Measurements from ENCODE around the gene SND1. TPM values are rescaled to one million over a fixed set of nuclear protein-coding genes. Genes with fewer than 3 reads are reported as not detected.

The SND1 gene
- total RNA-seq, 5 donors from 2014 or later (not counting 1 experiment from before 2014, with no cell fraction given), result 137 to 187 (median 154) TPM

- peaks cover 0 to 4% of the 10 kb centered on the region in 2 experiments for H3K4me1 ChIP-seq (ENCODE audit: control insufficient read depth in 1 of 2, extremely low read depth in 1 of 2, insufficient read depth in 2 of 2, low read length in 2 of 2)
- H3K27ac ChIP-seq (ENCODE audit: low read length), result no peak overlapping the region
- ChIA-PET CTCF (no interaction called here), POLR2A (no interaction called here)
- Mint-ChIP-seq H3K4me1 (peaks cover 31 to 43% (median 42%) of the 10 kb centered on the region in 3 donors), H3K27ac (no peak overlapping the region), H3K36me3 (peaks cover 68% of the 10 kb centered on the region), H3K27me3 (no peaks in the 10 kb centered on the region), H3K4me3 (no peak overlapping the region), H3K9me3 (peaks cover 6 to 21% (median 13%) of the 10 kb centered on the region in 3 donors)
- no peaks in the 10 kb centered on the region for H3K27me3 ChIP-seq (replicated peaks in 1 of 2; ENCODE audit: control insufficient read depth in 2 of 2, extremely low read depth in 1 of 2, insufficient read depth in 2 of 2, low read length in 1 of 2)
- no peak for DNase-seq
- H3K9me3 ChIP-seq, result no peaks in the 10 kb centered on the region
- H3K36me3 ChIP-seq (ENCODE audit: control insufficient read depth in 2 of 2, extremely low read depth in 1 of 2, insufficient read depth in 1 of 2, low read length in 1 of 2), result peaks cover 0 to 14% of the 10 kb centered on the region in 2 donors
- no peak for ATAC-seq (replicated peaks in 1 of 4)
- H3K4me3 ChIP-seq (ENCODE audit: control insufficient read depth in 1 of 2, extremely low read depth in 1 of 2, low read length in 1 of 2), result no peak overlapping the region
- 100% methylated on average over 4 of the region's 6 CpGs for WGBS (ENCODE audit: insufficient coverage)
Measured at GRCh38 chr7:127678337-127678736, 26.3 kb downstream of the SND1 start.

DNA sequence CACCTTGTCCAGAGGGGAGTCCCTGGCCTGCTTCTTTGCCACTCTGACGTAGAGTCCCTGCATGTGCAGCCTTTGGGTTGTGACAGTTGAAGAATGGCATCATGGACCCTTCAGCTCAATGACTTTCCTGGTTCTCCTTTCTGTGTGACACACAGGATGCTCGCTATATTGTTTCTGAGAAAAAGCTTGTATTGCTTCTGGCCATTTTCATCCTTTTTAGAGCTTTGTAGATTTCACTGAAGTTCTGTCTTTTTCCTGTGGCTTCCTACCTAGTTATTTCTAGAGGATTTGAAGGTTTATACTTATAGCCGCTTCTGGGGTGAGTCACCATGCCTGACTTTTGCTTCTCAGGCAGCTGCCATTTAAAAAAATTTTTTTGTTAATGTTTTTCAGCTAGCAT lies 27.0 kb downstream of the SND1 start:
- no peak for DNase-seq
- peaks cover 33 to 47% (median 45%) of the 10 kb centered on the region in 3 donors for H3K4me1 Mint-ChIP-seq
- peaks cover 68% of the 10 kb centered on the region for H3K36me3 Mint-ChIP-seq
- no peak overlapping the region for H3K27ac Mint-ChIP-seq
- peaks cover 0 to 4% of the 10 kb centered on the region in 2 experiments for H3K4me1 ChIP-seq (ENCODE audit: control insufficient read depth in 1 of 2, extremely low read depth in 1 of 2, insufficient read depth in 2 of 2, low read length in 2 of 2)
- H3K36me3 ChIP-seq (ENCODE audit: control insufficient read depth in 2 of 2, extremely low read depth in 1 of 2, insufficient read depth in 1 of 2, low read length in 1 of 2), result peaks cover 0 to 14% of the 10 kb centered on the region in 2 donors
- no peak overlapping the region for H3K4me3 ChIP-seq (ENCODE audit: control insufficient read depth in 1 of 2, extremely low read depth in 1 of 2, low read length in 1 of 2)
- CTCF ChIA-PET, result no interaction called here
- no peak overlapping the region for H3K27ac ChIP-seq (ENCODE audit: low read length)
- WGBS (ENCODE audit: insufficient coverage), result 80% methylated on average over 1 of the region's 3 CpGs
- H3K4me3 Mint-ChIP-seq, result no peak overlapping the region
- H3K27me3 Mint-ChIP-seq, result no peaks in the 10 kb centered on the region
- H3K9me3 ChIP-seq, result no peaks in the 10 kb centered on the region
- H3K27me3 ChIP-seq (replicated peaks in 1 of 2; ENCODE audit: control insufficient read depth in 2 of 2, extremely low read depth in 1 of 2, insufficient read depth in 2 of 2, low read length in 1 of 2), result no peaks in the 10 kb centered on the region
- POLR2A ChIA-PET, result no interaction called here
- no peak for ATAC-seq (replicated peaks in 1 of 4)
- peaks cover 6 to 21% (median 13%) of the 10 kb centered on the region in 3 donors for H3K9me3 Mint-ChIP-seq

- ATAC-seq (replicated peaks in 1 of 4), result no peak
- peaks cover 46 to 55% (median 52%) of the 10 kb centered on the region in 3 donors for H3K4me1 Mint-ChIP-seq
- peaks cover 6 to 21% (median 13%) of the 10 kb centered on the region in 3 donors for H3K9me3 Mint-ChIP-seq
- Histone ChIP-seq H3K27me3 (replicated peaks in 1 of 2; ENCODE audit: control insufficient read depth in 2 of 2, extremely low read depth in 1 of 2, insufficient read depth in 2 of 2, low read length in 1 of 2) (no peaks in the 10 kb centered on the region), H3K4me1 (ENCODE audit: control insufficient read depth in 1 of 2, extremely low read depth in 1 of 2, insufficient read depth in 2 of 2, low read length in 2 of 2) (peaks cover 0 to 4% of the 10 kb centered on the region in 2 experiments), H3K4me3 (ENCODE audit: control insufficient read depth in 1 of 2, extremely low read depth in 1 of 2, low read length in 1 of 2) (no peak overlapping the region), H3K9me3 (no peaks in the 10 kb centered on the region), H3K36me3 (ENCODE audit: control insufficient read depth in 2 of 2, extremely low read depth in 1 of 2, insufficient read depth in 1 of 2, low read length in 1 of 2) (peaks cover 0 to 11% of the 10 kb centered on the region in 2 donors), H3K27ac (ENCODE audit: low read length) (no peak overlapping the region)
- WGBS (ENCODE audit: insufficient coverage), result no CpG with 5 or more reads among the region's 3 CpGs
- H3K36me3 Mint-ChIP-seq, result peaks cover 58% of the 10 kb centered on the region
- POLR2A ChIA-PET, result no interaction called here
- no peak for DNase-seq
- H3K27ac Mint-ChIP-seq, result no peak overlapping the region
- CTCF ChIA-PET, result no interaction called here
- no peak overlapping the region for H3K4me3 Mint-ChIP-seq
- H3K27me3 Mint-ChIP-seq, result no peaks in the 10 kb centered on the region
Measured at GRCh38 chr7:127680983-127681382, 29.0 kb downstream of the SND1 start.

DNA sequence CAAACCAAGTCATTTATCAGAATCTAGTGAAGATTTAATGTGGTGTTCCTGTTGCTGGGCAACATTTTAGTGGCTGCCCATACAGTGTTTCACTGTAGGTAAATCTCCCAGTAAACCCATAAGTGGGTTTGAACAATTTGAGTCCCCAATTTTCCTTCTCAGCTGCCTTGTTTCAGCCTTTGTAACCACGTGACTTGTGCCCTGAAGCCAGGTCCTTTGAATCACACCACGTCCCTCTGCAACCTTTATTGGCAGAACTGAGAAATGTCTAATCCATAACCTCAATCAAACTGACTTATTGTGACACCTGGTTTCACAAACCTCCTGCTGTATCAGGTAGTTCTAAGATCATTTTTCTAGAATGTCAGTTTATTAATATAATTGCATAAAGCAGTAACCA lies 30.1 kb downstream of the SND1 start:
- H3K27ac Mint-ChIP-seq, result no peak overlapping the region
- DNase-seq (no peak), ATAC-seq (replicated peaks in 1 of 4) (no peak)
- 79% methylated on average over 2 of the region's 2 CpGs for WGBS (ENCODE audit: insufficient coverage)
- peaks cover 46 to 55% (median 53%) of the 10 kb centered on the region in 3 donors for H3K4me1 Mint-ChIP-seq
- Histone ChIP-seq H3K27ac (ENCODE audit: low read length) (no peak overlapping the region), H3K27me3 (replicated peaks in 1 of 2; ENCODE audit: control insufficient read depth in 2 of 2, extremely low read depth in 1 of 2, insufficient read depth in 2 of 2, low read length in 1 of 2) (no peaks in the 10 kb centered on the region), H3K4me1 (ENCODE audit: control insufficient read depth in 1 of 2, extremely low read depth in 1 of 2, insufficient read depth in 2 of 2, low read length in 2 of 2) (peaks cover 0 to 4% of the 10 kb centered on the region in 2 experiments), H3K9me3 (no peaks in the 10 kb centered on the region), H3K36me3 (ENCODE audit: control insufficient read depth in 2 of 2, extremely low read depth in 1 of 2, insufficient read depth in 1 of 2, low read length in 1 of 2) (peaks cover 4 to 15% of the 10 kb centered on the region in 2 donors), H3K4me3 (ENCODE audit: control insufficient read depth in 1 of 2, extremely low read depth in 1 of 2, low read length in 1 of 2) (no peak overlapping the region)
- H3K27me3 Mint-ChIP-seq, result no peaks in the 10 kb centered on the region
- ChIA-PET POLR2A (no interaction called here), CTCF (no interaction called here)
- peaks cover 55% of the 10 kb centered on the region for H3K36me3 Mint-ChIP-seq
- peaks cover 6 to 21% (median 13%) of the 10 kb centered on the region in 3 donors for H3K9me3 Mint-ChIP-seq
- H3K4me3 Mint-ChIP-seq, result no peak overlapping the region

GRCh38 chr7:127683776-127684681 lies 32.0 kb downstream of the SND1 start:
- Mint-ChIP-seq H3K27ac (no peak overlapping the region), H3K4me3 (no peak overlapping the region), H3K4me1 (peaks cover 46 to 51% (median 47%) of the 10 kb centered on the region in 3 donors), H3K36me3 (peaks cover 46% of the 10 kb centered on the region), H3K9me3 (peaks cover 6 to 16% (median 12%) of the 10 kb centered on the region in 3 donors), H3K27me3 (no peaks in the 10 kb centered on the region)
- ChIA-PET CTCF (interaction anchor here in 1 of 2 donors (0.6 to 0.7 kb wide), 2 partner anchors 24 to 537 kb away, joined by 3 to 5 read pairs; no protein-coding TSS in a partner anchor), POLR2A (no interaction called here)
- H3K27me3 ChIP-seq (replicated peaks in 1 of 2; ENCODE audit: control insufficient read depth in 2 of 2, extremely low read depth in 1 of 2, insufficient read depth in 2 of 2, low read length in 1 of 2), result no peaks in the 10 kb centered on the region
- 95% methylated on average over 4 of the region's 4 CpGs for WGBS (ENCODE audit: insufficient coverage)
- H3K27ac ChIP-seq (ENCODE audit: low read length), result no peak overlapping the region
- peaks cover 4 to 22% of the 10 kb centered on the region in 2 donors for H3K36me3 ChIP-seq (ENCODE audit: control insufficient read depth in 2 of 2, extremely low read depth in 1 of 2, insufficient read depth in 1 of 2, low read length in 1 of 2)
- H3K9me3 ChIP-seq, result no peaks in the 10 kb centered on the region
- ATAC-seq (replicated peaks in 1 of 4) (no peak), DNase-seq (no peak)
- H3K4me1 ChIP-seq (ENCODE audit: control insufficient read depth in 1 of 2, extremely low read depth in 1 of 2, insufficient read depth in 2 of 2, low read length in 2 of 2), result peaks cover 0 to 4% of the 10 kb centered on the region in 2 experiments
- no peak overlapping the region for H3K4me3 ChIP-seq (ENCODE audit: control insufficient read depth in 1 of 2, extremely low read depth in 1 of 2, low read length in 1 of 2)

GRCh38 chr7:127689194-127689772 lies 37.3 kb downstream of the SND1 start:
- Histone ChIP-seq H3K9me3 (no peaks in the 10 kb centered on the region), H3K4me3 (ENCODE audit: control insufficient read depth in 1 of 2, extremely low read depth in 1 of 2, low read length in 1 of 2) (no peak overlapping the region), H3K27ac (ENCODE audit: low read length) (no peak overlapping the region), H3K27me3 (replicated peaks in 1 of 2; ENCODE audit: control insufficient read depth in 2 of 2, extremely low read depth in 1 of 2, insufficient read depth in 2 of 2, low read length in 1 of 2) (no peaks in the 10 kb centered on the region), H3K4me1 (ENCODE audit: control insufficient read depth in 1 of 2, extremely low read depth in 1 of 2, insufficient read depth in 2 of 2, low read length in 2 of 2) (no peaks in the 10 kb centered on the region), H3K36me3 (ENCODE audit: control insufficient read depth in 2 of 2, extremely low read depth in 1 of 2, insufficient read depth in 1 of 2, low read length in 1 of 2) (peaks cover 4 to 56% of the 10 kb centered on the region in 2 donors)
- ChIA-PET CTCF (no interaction called here), POLR2A (no interaction called here)
- no peak for ATAC-seq (replicated peaks in 1 of 4)
- Mint-ChIP-seq H3K4me1 (peaks cover 26 to 32% (median 26%) of the 10 kb centered on the region in 3 donors), H3K27ac (no peak overlapping the region), H3K9me3 (no peaks in the 10 kb centered on the region), H3K4me3 (no peak overlapping the region), H3K36me3 (peaks cover 43% of the 10 kb centered on the region), H3K27me3 (no peaks in the 10 kb centered on the region)
- DNase-seq, result no peak
- WGBS (ENCODE audit: insufficient coverage), result no CpG with 5 or more reads among the region's 1 CpG

Data from T-cell (primary cell).